Measurements from ENCODE around the gene IL1R2. TPM values are rescaled to one million over a fixed set of nuclear protein-coding genes. Genes with fewer than 3 reads are reported as not detected.
A peak's percentile ranks its signal among the peaks of the same experiment; 100 is the strongest.

IL1R2 gene
- total RNA-seq, 2 donors from 2014 or later, result 6.9 to 11.4 TPM

- WGBS, result 85% methylated on average over 11 of the region's 11 CpGs
These were observed 15.1 kb downstream of the IL1R2 start for GRCh38 chr2:102006886-102007278.

DNA sequence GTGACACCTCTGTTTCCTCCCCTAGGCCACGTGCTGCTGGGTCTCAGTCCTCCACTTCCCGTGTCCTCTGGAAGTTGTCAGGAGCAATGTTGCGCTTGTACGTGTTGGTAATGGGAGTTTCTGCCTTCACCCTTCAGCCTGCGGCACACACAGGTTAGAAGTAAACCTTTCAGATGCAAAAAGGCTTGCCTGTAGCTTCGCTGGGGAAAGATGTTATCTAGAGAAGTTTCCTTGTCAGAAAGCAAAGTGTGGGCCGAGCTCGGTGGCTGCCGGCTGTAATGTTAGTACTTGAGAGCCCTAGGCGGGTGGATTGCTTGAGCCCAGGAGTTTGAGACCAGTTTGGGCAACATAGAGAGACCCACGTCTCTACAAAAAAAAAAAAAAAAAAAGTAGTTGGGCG, 16.7 kb downstream of the IL1R2 start:
- intact Hi-C loops (cut with DNase I), result loop anchor here (10.0 kb wide), 1 partner anchor 436 kb away; no protein-coding TSS in a partner anchor
- no peaks in the 10 kb centered on the region for H3K4me1 ChIP-seq (replicated peaks)
- H3K9me3 ChIP-seq, result no peaks in the 10 kb centered on the region
- DNase-seq (ENCODE audit: low spot score), result no peak
- H3K4me3 ChIP-seq, result no peak overlapping the region
- H3K27ac ChIP-seq, result no peak overlapping the region
- no peaks in the 10 kb centered on the region for H3K27me3 ChIP-seq (replicated peaks; ENCODE audit: insufficient read depth)
- no peaks in the 10 kb centered on the region for H3K36me3 ChIP-seq
- 85% methylated on average over 12 of the region's 12 CpGs for WGBS
- TF ChIP-seq POLR2A (IDR thresholded peaks at IDR 0.05) (no peak), POLR2AphosphoS5 (IDR thresholded peaks at IDR 0.05) (no peak)
- TF ChIP-seq, protein P1, sequence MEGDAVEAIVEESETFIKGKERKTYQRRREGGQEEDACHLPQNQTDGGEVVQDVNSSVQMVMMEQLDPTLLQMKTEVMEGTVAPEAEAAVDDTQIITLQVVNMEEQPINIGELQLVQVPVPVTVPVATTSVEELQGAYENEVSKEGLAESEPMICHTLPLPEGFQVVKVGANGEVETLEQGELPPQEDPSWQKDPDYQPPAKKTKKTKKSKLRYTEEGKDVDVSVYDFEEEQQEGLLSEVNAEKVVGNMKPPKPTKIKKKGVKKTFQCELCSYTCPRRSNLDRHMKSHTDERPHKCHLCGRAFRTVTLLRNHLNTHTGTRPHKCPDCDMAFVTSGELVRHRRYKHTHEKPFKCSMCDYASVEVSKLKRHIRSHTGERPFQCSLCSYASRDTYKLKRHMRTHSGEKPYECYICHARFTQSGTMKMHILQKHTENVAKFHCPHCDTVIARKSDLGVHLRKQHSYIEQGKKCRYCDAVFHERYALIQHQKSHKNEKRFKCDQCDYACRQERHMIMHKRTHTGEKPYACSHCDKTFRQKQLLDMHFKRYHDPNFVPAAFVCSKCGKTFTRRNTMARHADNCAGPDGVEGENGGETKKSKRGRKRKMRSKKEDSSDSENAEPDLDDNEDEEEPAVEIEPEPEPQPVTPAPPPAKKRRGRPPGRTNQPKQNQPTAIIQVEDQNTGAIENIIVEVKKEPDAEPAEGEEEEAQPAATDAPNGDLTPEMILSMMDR (IDR thresholded peaks at IDR 0.05), result no peak

More at GRCh38 chr2:102006886-102007278, 15.1 kb downstream of the IL1R2 start:
- intact Hi-C loops (cut with DNase I), result loop anchor here (10.0 kb wide), 1 partner anchor 438 kb away; no protein-coding TSS in a partner anchor
- Histone ChIP-seq H3K4me3 (no peak overlapping the region), H3K9me3 (no peaks in the 10 kb centered on the region), H3K36me3 (no peaks in the 10 kb centered on the region), H3K4me1 (replicated peaks) (no peaks in the 10 kb centered on the region), H3K27ac (no peak overlapping the region), H3K27me3 (replicated peaks; ENCODE audit: insufficient read depth) (no peaks in the 10 kb centered on the region)
- DNase-seq (ENCODE audit: low spot score), result no peak
- TF ChIP-seq, protein P1 (IDR thresholded peaks at IDR 0.05), result no peak
- TF ChIP-seq POLR2A (IDR thresholded peaks at IDR 0.05) (no peak), POLR2AphosphoS5 (IDR thresholded peaks at IDR 0.05) (no peak)

- intact Hi-C loops (cut with DNase I), result loop anchor here (10.0 kb wide), 1 partner anchor 435 kb away; no protein-coding TSS in a partner anchor
- H3K27ac ChIP-seq, result no peak overlapping the region
- no peaks in the 10 kb centered on the region for H3K4me1 ChIP-seq (replicated peaks)
- H3K27me3 ChIP-seq (replicated peaks; ENCODE audit: insufficient read depth), result no peaks in the 10 kb centered on the region
- 89% methylated on average over 10 of the region's 10 CpGs for WGBS
- no peak for DNase-seq (ENCODE audit: low spot score)
- H3K36me3 ChIP-seq, result no peaks in the 10 kb centered on the region
- H3K4me3 ChIP-seq, result no peak overlapping the region
- no peak for TF ChIP-seq POLR2AphosphoS5 (IDR thresholded peaks at IDR 0.05)
- TF ChIP-seq, protein P1 (IDR thresholded peaks at IDR 0.05), result no peak
- H3K9me3 ChIP-seq, result no peaks in the 10 kb centered on the region
These were observed 17.8 kb downstream of the IL1R2 start for GRCh38 chr2:102009557-102009956.

DNA sequence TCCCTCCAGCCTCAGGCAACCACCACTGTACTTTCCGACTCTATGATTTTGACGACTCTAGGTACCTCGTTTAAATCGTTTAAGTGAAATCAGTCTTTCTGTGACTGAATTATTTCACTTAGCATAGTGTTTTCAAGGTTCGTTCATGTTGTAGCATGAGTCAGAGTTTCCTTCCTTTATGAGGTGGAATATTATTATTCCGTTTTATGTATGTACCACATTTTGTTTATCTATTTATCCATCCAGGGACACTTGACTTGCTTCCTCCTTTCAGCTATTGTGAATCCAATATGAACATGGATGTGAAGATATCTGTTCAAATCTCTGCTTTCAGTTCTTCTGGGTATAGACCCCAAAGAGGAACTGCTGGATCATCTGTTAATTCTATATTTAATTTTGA, 19.1 kb downstream of the IL1R2 start:
- no peak overlapping the region for H3K4me3 ChIP-seq
- WGBS, result 76% methylated on average over 6 of the region's 6 CpGs
- no peaks in the 10 kb centered on the region for H3K36me3 ChIP-seq
- H3K27me3 ChIP-seq (replicated peaks; ENCODE audit: insufficient read depth), result no peaks in the 10 kb centered on the region
- TF ChIP-seq POLR2AphosphoS5 (IDR thresholded peaks at IDR 0.05), result no peak
- TF ChIP-seq, protein P1 (IDR thresholded peaks at IDR 0.05), result no peak
- TF ChIP-seq POLR2A (IDR thresholded peaks at IDR 0.05), result no peak
- no peak for DNase-seq (ENCODE audit: low spot score)
- H3K27ac ChIP-seq, result no peak overlapping the region
- no peaks in the 10 kb centered on the region for H3K4me1 ChIP-seq (replicated peaks)
- no peaks in the 10 kb centered on the region for H3K9me3 ChIP-seq
- intact Hi-C loops (cut with DNase I), result no loop called here

GRCh38 chr2:102012061-102012614, 20.4 kb downstream of the IL1R2 start:
- Histone ChIP-seq H3K9me3 (no peaks in the 10 kb centered on the region), H3K27ac (peak overlapping the region in 1 of 2 donors; percentile 2), H3K36me3 (no peaks in the 10 kb centered on the region), H3K4me3 (no peak overlapping the region), H3K4me1 (replicated peaks) (no peaks in the 10 kb centered on the region), H3K27me3 (replicated peaks; ENCODE audit: insufficient read depth) (no peaks in the 10 kb centered on the region)
- intact Hi-C loops (cut with DNase I), result no loop called here
- TF ChIP-seq POLR2AphosphoS5 (IDR thresholded peaks at IDR 0.05), result no peak
- TF ChIP-seq, protein P1 (IDR thresholded peaks at IDR 0.05), result no peak
- no peak for TF ChIP-seq POLR2A (IDR thresholded peaks at IDR 0.05)
- WGBS, result 87% methylated on average over 4 of the region's 4 CpGs
- DNase-seq (ENCODE audit: low spot score), result no peak

All from prostate gland (tissue), 2 donors.